Astrocyte of the spinal cord (primary cell): Measurements from ENCODE around the gene UNC5C.

Experiments
- DNase-seq: peaks from one replicate; pipeline ENCODE4 v3.0.0; 2011; ENCODE audit warnings: low read depth, low spot score
- H3K4me3 ChIP-seq: 2 replicates; pipeline ENCODE4 v1.5.1; 2011; ENCODE audit warnings: low read depth, mild to moderate bottlenecking, low read length, moderate library complexity
- in situ Hi-C: cut with HindIII; loops from 2 replicates; pipeline ENCODE4 v1.10.0; 2017; ENCODE audit warnings: low sequenced_read_pairs
- TF ChIP-seq, protein P1 (sequence below): IDR thresholded peaks from 2 replicates; pipeline ENCODE4 v1.5.1; 2012; ENCODE audit warnings: low read depth, mild to moderate bottlenecking, low read length, inconsistent platforms

Gene UNC5C

DNA sequence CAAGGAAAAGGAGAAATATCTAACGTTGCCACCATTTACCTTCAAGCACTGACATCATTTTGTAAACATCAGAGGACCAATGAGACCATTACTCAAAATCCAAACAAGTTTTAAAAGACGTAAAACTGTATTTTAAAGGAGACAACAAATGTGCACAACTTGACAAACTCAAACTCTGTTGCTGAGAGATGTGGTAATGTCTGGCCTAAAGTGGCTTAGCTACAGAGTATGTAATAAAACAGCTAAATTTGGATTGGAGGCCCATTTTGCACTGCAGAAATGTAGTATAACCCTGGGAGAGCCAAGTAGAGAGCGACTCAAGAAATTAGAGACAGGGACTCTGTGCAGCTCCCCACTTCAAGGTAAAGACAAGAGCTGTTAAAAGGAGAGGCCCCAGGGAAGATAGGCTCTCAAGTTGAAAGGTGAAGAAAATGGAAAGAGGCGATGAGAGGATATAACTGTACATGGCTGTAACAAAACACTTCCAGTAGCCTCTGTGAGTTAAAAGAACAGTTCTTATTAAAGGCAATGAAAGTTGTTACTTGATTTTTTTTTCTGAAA lies 20.3 kb downstream of the UNC5C start:
- in situ Hi-C loops, result no loop called here
- TF ChIP-seq, protein P1, sequence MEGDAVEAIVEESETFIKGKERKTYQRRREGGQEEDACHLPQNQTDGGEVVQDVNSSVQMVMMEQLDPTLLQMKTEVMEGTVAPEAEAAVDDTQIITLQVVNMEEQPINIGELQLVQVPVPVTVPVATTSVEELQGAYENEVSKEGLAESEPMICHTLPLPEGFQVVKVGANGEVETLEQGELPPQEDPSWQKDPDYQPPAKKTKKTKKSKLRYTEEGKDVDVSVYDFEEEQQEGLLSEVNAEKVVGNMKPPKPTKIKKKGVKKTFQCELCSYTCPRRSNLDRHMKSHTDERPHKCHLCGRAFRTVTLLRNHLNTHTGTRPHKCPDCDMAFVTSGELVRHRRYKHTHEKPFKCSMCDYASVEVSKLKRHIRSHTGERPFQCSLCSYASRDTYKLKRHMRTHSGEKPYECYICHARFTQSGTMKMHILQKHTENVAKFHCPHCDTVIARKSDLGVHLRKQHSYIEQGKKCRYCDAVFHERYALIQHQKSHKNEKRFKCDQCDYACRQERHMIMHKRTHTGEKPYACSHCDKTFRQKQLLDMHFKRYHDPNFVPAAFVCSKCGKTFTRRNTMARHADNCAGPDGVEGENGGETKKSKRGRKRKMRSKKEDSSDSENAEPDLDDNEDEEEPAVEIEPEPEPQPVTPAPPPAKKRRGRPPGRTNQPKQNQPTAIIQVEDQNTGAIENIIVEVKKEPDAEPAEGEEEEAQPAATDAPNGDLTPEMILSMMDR, result no peak
- no peak for DNase-seq

DNA sequence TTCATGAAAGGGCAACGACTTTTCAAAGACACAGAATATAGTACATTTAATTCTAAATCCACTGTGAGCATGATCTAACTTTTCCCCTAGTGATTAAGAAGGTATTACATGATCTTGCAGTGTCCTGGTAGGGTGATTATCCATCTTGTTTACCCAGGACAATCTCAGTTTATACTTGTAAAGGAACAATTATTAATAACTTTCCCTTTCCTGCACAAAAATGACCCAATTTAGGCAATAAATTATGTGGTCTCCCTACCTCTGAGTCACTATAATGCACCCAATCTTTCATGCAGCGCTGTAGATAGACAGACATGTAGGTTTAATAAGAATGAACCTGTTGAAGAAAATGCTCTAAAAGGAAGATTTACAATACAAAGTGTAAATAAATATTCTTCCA lies 22.7 kb downstream of the UNC5C start:
- TF ChIP-seq, protein P1, result no peak

More for the DNA sequence above, 20.3 kb downstream of the UNC5C start:
- H3K4me3 ChIP-seq, result no peak overlapping the region

DNA sequence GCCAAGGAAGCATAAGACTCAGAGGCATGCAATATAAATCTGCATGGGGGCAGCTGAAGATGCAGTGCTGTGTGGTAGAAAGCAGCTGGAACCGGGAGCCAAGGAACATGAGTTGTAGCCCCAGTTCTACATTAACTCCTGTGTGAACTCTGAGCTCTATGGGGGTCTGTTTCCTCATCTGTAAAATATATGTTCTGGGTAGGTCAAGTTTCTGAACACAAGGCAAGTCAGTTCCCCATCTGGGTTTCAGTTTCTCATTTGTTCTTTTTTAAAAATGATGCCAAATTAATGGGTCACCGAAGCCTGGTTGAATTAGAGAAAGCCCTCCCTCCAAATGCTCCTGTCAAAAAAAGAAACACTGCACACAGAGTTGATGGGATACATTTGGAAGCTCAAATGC lies 24.0 kb downstream of the UNC5C start:
- H3K4me3 ChIP-seq, result no peak overlapping the region
- in situ Hi-C loops, result no loop called here
- no peak for DNase-seq
- TF ChIP-seq, protein P1, result no peak

More for the DNA sequence above, 22.7 kb downstream of the UNC5C start:
- in situ Hi-C loops, result no loop called here
- H3K4me3 ChIP-seq, result no peak overlapping the region
- no peak for DNase-seq

DNA sequence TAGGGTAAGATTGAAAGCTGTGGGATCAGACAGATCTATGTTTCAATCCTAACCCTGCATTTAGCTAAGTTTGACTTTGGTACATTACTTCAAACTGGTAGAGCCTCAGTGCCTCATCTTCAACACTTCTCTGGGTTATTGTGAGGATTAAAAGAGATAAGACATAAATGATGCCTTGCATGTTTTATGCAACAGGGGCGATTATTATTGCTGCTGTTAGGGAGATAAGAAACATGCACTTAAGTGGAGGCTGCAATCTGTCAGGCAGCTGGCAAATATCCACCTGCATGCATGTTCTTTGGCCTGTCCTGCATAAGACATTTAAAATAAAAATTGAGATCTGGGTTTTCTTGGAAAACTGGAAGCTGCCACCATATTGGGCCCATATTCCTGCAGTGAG lies 24.6 kb downstream of the UNC5C start:
- in situ Hi-C loops, result no loop called here
- no peak overlapping the region for H3K4me3 ChIP-seq
- DNase-seq, result no peak
- TF ChIP-seq, protein P1, result no peak

DNA sequence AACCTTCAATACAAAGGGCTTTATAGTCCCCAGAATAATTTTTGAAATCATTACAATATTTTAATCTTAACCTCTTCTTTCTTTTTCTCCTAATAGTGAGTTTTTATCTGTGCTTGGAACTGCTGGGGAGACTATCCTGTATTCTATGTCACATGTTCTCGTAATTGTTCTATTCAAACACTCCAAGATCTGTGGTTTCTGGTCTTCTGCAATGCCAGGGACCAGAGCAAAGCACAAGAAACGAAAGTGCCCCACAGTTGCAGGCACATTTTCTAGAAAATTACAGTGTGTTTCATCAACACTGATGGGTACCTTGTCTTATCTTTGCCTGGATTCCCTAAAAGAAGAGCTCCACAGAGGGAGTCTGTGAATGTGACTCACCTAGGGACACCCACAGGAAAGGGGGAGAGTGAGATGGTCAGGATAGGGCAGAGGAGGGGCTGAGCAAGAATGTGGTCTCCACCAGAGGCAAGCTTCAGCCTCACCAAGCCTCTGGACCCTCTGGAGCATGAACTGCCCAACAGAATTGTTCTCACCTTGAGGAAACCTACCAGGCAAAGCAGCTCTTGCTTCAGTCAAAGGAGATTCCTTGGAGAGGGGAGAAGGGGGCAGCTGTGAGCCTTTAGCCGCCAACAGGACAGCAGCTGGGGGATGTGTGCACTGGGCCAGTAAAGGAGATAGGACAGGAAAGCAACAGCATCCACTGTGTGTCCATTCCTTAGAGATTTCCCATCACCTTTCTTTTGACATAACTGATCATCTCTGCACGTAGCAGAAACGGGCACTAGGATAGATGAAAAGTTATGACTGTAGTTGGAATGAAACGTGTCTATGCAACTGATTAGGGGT lies 25.9 kb downstream of the UNC5C start:
- DNase-seq, result no peak
- in situ Hi-C loops, result no loop called here
- TF ChIP-seq, protein P1, result no peak
- H3K4me3 ChIP-seq, result no peak overlapping the region

DNA sequence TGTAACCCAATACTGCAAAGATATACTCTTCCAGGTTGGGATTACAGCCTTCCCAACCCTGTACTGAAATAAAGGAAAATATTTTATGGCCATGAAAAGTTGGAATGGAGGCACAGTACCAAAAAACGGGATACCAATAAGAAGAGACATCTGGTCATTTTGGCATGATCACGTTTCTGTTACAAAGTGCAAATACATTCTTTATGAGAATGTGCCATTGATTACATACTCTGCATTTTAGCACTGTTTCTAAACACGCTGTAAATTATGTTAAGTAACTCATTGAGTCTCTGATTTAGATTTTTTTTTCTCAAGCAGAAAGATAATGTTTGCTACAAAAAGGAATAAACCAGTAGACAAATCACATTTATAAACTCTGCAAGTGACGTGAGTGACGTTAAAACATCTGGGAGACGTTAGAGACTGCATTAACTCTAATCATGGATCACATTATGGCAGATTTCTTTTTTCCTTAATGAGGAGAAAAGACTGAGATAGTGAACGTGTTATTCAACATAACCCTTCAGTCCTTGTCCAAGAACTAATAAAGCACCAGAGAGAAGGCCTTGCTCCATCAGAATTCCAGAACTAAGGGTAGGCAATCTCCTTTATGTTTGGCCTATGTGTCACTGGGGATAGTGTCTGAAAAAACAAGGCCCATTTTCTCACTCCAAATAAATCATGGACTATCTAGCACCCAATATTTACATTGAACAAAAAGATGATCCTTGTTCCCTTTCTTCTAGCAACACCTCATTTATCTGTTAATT lies 31.0 kb downstream of the UNC5C start:
- no peak for DNase-seq
- TF ChIP-seq, protein P1, result no peak
- H3K4me3 ChIP-seq, result no peak overlapping the region
- in situ Hi-C loops, result no loop called here
